Stomach (tissue), 4 donors: ENCODE data around the gene CELF4.

Experiments
- CTCF ChIP-seq, 7 experiments: fragments of 450-650 bp in 4 of 7; fragments of 200-600 bp in 3 of 7; sonication (generic) in 3 of 7; IDR thresholded peaks; one replicate each; pipeline ENCODE4 v1.5.1; 2016 to 2019; ENCODE audit warnings: antibody characterized with exemption in 7 of 7, control low read depth in 2 of 7, mild to moderate bottlenecking in 1 of 7
- POLR2A ChIP-seq, 4 donors: fragments of 450-650 bp; IDR thresholded peaks; one replicate each; pipeline ENCODE4 v1.6.1; 2016; ENCODE audit warnings: antibody characterized with exemption in 4 of 4, control low read depth in 2 of 4, mild to moderate bottlenecking in 1 of 4, moderate library complexity in 1 of 4

DNA sequence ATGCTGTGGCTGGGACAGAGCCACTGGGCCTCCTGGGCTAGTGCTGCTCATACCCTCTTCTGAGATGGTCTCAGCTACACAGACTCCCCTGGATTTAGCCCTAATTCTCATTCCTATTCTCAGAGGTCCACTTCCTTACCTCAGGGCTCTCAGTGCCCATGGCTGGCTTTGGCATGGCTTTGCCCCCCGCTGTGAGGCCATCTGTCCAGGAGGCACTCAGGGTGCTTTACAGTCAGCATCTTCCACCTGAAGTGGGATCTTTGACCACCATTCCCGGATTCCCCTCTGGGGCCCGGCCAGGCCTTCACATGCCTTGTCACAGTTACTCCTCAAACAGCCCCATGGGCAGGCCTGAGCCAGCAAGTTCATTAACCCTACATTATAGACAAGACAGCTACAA lies 161.8 kb downstream of the CELF4 start:
- TF ChIP-seq CTCF (IDR thresholded peaks at IDR 0.05), result no peak
- no peak for TF ChIP-seq POLR2A (IDR thresholded peaks at IDR 0.05)
